HepG2 (cell line): ENCODE data around the gene ZNF621.

ENCODE experiments used
- CTCF ChIP-seq: sonication (generic); formaldehyde crosslinking; IDR thresholded peaks from 2 replicates; pipeline ENCODE4 v1.5.0; 2020; ENCODE audit warnings: mild to moderate bottlenecking, missing genetic modification reagents, moderate library complexity
- ELK4 ChIP-seq: sonication (generic); formaldehyde crosslinking; IDR thresholded peaks from 2 replicates; pipeline ENCODE4 v1.9.0; 2021; ENCODE audit warnings: missing genetic modification reagents, borderline replicate concordance
- GMEB2 ChIP-seq: IDR thresholded peaks from 2 replicates; pipeline ENCODE4 v1.6.1; 2016; ENCODE audit warnings: missing biosample characterization, missing genetic modification reagents, low read depth
- KMT2A ChIP-seq: sonication (generic); formaldehyde crosslinking; IDR thresholded peaks from 2 replicates; pipeline ENCODE4 v1.4.0; 2020; ENCODE audit warnings: missing genetic modification reagents
- PCBP1 ChIP-seq: fragments of 200-400 bp; formaldehyde crosslinking; IDR thresholded peaks from 2 replicates; pipeline ENCODE4 v1.6.1; 2017; ENCODE audit warnings: mild to moderate bottlenecking, low read depth, low read length, borderline replicate concordance
- SP2 ChIP-seq: sonication (generic); formaldehyde crosslinking; IDR thresholded peaks from 2 replicates; pipeline ENCODE4 v1.5.1; 2020; ENCODE audit warnings: mild to moderate bottlenecking, missing genetic modification reagents
- TP53 ChIP-seq: sonication (generic); formaldehyde crosslinking; conservative IDR thresholded peaks from 2 replicates; pipeline ENCODE4 v1.4.0; 2020; ENCODE audit warnings: missing genetic modification reagents
- ZNF121 ChIP-seq: sonication (generic); formaldehyde crosslinking; IDR thresholded peaks from 2 replicates; pipeline ENCODE4 v1.5.0; 2020; ENCODE audit warnings: mild to moderate bottlenecking, missing genetic modification reagents
- ZNF788 ChIP-seq: sonication (generic); formaldehyde crosslinking; IDR thresholded peaks from 2 replicates; pipeline ENCODE4 v1.5.0; 2020; ENCODE audit warnings: mild to moderate bottlenecking, missing genetic modification reagents, borderline replicate concordance

GRCh38 chr3:40582401-40583027 lies 57.8 kb downstream of the ZNF621 start:
- TF ChIP-seq KMT2A (CRISPR knock-in tag) = no peak
- no peak for TF ChIP-seq ZNF121
- no peak for TF ChIP-seq SP2 (CRISPR knock-in tag)
- TF ChIP-seq CTCF = no peak
- TF ChIP-seq PCBP1 = no peak
- TF ChIP-seq TP53 (CRISPR knock-in tag) = no peak
- TF ChIP-seq GMEB2 = no peak
- no peak for TF ChIP-seq ELK4 (CRISPR knock-in tag)
- no peak for TF ChIP-seq ZNF788
